Articular chondrocyte of knee joint (primary cell): ENCODE results near the gene TMEM74B. TPM values are rescaled to one million over a fixed set of nuclear protein-coding genes. Genes with fewer than 3 reads are reported as not detected.

Source experiments
- total RNA-seq: library from RNA; depleted of rRNA; stranded (reverse); fragments of >200 nt; gene quantifications from 2 replicates; pipeline ENCODE4 v1.2.3, GENCODE V29; 2012

The TMEM74B gene
- total RNA-seq = 0.11 TPM in 1 of 2 replicates, not detected in the other

GRCh38 chr20:1184638-1185315, at the start of gene TMEM74B:
TSS of gene TMEM74B (minus strand) at chr20:1184981. CDS start at chr20:1183801, 1,180 bp downstream.

GRCh38 chr20:1225783-1226654, 41.2 kb upstream of the TMEM74B start, which contains the start of gene RAD21L1:
TSS of gene RAD21L1 (plus strand) at chr20:1226044. CDS start at chr20:1228454, 2,410 bp downstream.

GRCh38 chr20:1202762-1203504, 18.2 kb upstream of the TMEM74B start, which contains the start of gene C20orf202:
TSS of gene C20orf202 (plus strand) at chr20:1203454. CDS start at chr20:1203586, 132 bp downstream.

Other genes with a start within 250 kb of the TMEM74B start
- gene RSPO4, start 182.7 kb downstream of the TMEM74B start, total RNA-seq = under 0.01 TPM in 1 of 2 replicates, not detected in the other
- gene PSMF1, start 66.4 kb downstream of the TMEM74B start, total RNA-seq = 76.2 and 144 TPM in 2 replicates
- not detected in 2 replicates for gene C20orf202, start 18.5 kb upstream of the TMEM74B start, total RNA-seq
- gene RAD21L1, start 41.1 kb upstream of the TMEM74B start, total RNA-seq = not detected in 2 replicates
- gene SNPH, start 81.3 kb upstream of the TMEM74B start, total RNA-seq = 6.3 and 6.4 TPM in 2 replicates
- gene SDCBP2, start 144.2 kb upstream of the TMEM74B start, total RNA-seq = 1.7 TPM in 2 replicates
- gene FKBP1A, start 208.1 kb upstream of the TMEM74B start, total RNA-seq = 137 and 138 TPM in 2 replicates